Duodenal mucosa (tissue), 2 donors: Measurements from ENCODE around the gene DDX28.
"Not testable (repeated sequence)": the region's sequence is repeated elsewhere in the genome, so short reads cannot be mapped to it uniquely, and the experiment has no call there.

ENCODE experiments used
- H3K27ac ChIP-seq: one replicate; pipeline ENCODE4 v1.7.0; 2013; ENCODE audit warnings: low read depth, low read length
- H3K27me3 ChIP-seq, 2 donors: one replicate each; pipeline ENCODE4 v1.7.0; 2013; ENCODE audit warnings: low read length in 2 of 2, control low read depth in 1 of 2; ENCODE audit not compliant: insufficient read depth in 2 of 2, control insufficient read depth in 1 of 2
- H3K36me3 ChIP-seq, 2 donors: one replicate each; pipeline ENCODE4 v1.7.0; 2013; ENCODE audit warnings: low read length in 2 of 2, control low read depth in 1 of 2; ENCODE audit not compliant: insufficient read depth in 2 of 2, control insufficient read depth in 1 of 2
- H3K4me1 ChIP-seq, 2 donors: one replicate each; pipeline ENCODE4 v1.7.0; 2013; ENCODE audit warnings: low read length in 2 of 2, control low read depth in 1 of 2; ENCODE audit not compliant: insufficient read depth in 2 of 2, control insufficient read depth in 1 of 2
- H3K4me3 ChIP-seq, 2 donors: one replicate each; pipeline ENCODE4 v1.7.0; 2013; ENCODE audit warnings: low read length in 2 of 2, low read depth in 1 of 2
- H3K9ac ChIP-seq, 2 donors: one replicate each; pipeline ENCODE4 v1.7.0; 2013; ENCODE audit warnings: low read length in 2 of 2, low read depth in 1 of 2
- H3K9me3 ChIP-seq, 2 donors: one replicate each; pipeline ENCODE4 v1.7.0; 2013; ENCODE audit warnings: low read length in 2 of 2, control low read depth in 1 of 2; ENCODE audit not compliant: control insufficient read depth in 1 of 2

The DDX28 gene

DNA sequence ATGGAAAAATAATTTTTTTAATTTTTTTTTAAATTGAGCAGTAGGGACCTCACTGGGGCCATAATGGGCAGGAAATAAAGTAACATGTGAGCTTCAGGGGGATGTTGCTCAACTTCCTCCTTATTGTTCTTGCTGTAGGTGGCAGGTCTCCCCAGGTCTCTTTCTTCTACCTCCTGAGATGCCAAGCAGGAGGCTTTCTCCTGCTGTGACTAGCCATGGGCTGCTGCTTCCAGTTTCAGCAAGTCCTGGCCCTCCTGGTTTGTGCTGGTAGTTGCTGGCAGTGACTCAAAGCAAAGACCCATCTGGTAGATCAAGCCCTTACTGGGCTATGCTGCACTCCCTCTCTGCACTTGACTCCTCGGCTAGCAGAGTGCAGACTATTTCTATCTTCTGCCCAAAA is 9.6 kb downstream of the DDX28 start:
- no peak overlapping the region for H3K9ac ChIP-seq
- no peaks in the 10 kb centered on the region for H3K9me3 ChIP-seq
- H3K36me3 ChIP-seq = no peaks in the 10 kb centered on the region
- H3K4me3 ChIP-seq = no peak overlapping the region
- no peaks in the 10 kb centered on the region for H3K4me1 ChIP-seq
- H3K27me3 ChIP-seq = no peaks in the 10 kb centered on the region
- H3K27ac ChIP-seq = no peak overlapping the region

DNA sequence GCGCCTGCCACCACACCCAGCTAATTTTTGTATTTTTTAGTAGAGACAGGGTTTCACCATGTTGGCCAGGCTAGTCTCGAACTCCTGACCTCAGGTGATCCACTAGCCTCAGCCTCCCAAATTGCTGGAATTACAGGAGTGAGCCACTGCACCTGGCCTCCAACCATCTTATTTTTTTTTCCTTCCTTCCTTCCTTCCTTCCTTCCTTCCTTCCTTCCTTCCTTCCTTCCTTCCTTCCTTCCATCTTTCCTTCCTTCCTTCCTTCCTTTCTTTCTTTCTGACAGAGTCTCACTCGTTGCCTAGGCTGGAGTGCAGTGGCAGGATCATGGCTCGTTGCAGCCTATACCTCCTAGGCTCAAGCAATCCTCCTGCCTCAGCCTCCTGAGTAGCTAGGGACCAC is 13.2 kb downstream of the DDX28 start:
- not testable (repeated sequence) for H3K4me1 ChIP-seq, H3K27me3 ChIP-seq, H3K9me3 ChIP-seq, H3K4me3 ChIP-seq, H3K36me3 ChIP-seq, H3K27ac ChIP-seq, H3K9ac ChIP-seq

DNA sequence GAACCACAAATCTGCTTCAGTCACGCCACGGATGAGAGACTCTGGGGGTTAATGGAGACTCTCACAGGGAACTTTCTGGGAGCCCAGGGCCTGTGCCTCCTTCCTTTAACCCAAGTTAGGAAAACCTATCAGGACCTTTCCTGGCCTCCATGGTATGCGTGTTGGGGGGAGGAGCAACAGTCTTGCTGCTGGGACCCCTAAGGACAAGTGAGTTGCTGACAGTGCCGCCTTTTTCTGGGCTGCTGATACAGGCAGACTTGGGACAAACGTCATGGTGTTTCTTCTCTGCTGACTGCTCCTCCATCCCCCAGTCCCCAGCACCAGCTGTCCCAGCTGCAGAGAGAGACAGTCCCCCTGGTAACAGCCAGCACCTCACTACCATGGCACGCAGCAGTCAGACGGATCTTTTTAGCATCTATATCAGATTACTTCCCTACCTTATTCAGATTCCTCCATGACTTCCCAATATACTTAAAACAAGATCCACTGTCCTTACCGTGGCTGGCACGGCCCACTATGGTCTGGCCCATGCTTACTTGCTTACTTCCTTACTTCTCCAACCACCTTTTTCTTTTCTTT is 13.8 kb downstream of the DDX28 start:
- no peaks in the 10 kb centered on the region for H3K36me3 ChIP-seq
- no peak overlapping the region for H3K4me3 ChIP-seq
- H3K27me3 ChIP-seq = no peaks in the 10 kb centered on the region
- no peak overlapping the region for H3K9ac ChIP-seq
- no peaks in the 10 kb centered on the region for H3K9me3 ChIP-seq
- no peak overlapping the region for H3K27ac ChIP-seq
- no peaks in the 10 kb centered on the region for H3K4me1 ChIP-seq

DNA sequence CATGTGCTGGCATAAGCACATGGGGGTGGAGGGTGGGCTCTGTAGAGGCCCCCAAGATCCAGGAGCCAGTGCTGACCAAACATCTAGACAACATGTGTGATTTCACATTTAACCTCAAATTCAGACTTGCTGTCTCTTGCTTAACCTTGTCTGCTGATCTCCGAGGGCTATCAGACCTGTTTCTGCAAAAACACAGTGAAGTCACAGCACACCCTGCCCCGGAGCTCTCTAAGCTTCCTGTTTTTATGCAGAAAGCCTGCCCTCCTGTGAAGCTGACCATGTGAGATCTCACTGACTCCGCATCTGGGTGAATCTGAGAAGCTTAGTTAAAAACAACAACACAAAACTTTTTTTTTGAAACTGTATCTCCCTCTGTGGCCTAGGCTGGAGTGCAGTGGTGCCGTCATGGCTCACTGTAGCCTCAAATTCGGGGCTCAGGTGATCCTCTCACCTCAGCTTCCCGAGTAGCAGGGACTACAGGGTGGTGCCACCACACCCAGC is 17.2 kb downstream of the DDX28 start:
- H3K27me3 ChIP-seq = no peaks in the 10 kb centered on the region
- H3K36me3 ChIP-seq = no peaks in the 10 kb centered on the region
- H3K4me1 ChIP-seq = no peaks in the 10 kb centered on the region
- no peak overlapping the region for H3K9ac ChIP-seq
- peak overlapping the region; percentile 13 for H3K27ac ChIP-seq
- H3K9me3 ChIP-seq = no peaks in the 10 kb centered on the region
- H3K4me3 ChIP-seq = no peak overlapping the region

DNA sequence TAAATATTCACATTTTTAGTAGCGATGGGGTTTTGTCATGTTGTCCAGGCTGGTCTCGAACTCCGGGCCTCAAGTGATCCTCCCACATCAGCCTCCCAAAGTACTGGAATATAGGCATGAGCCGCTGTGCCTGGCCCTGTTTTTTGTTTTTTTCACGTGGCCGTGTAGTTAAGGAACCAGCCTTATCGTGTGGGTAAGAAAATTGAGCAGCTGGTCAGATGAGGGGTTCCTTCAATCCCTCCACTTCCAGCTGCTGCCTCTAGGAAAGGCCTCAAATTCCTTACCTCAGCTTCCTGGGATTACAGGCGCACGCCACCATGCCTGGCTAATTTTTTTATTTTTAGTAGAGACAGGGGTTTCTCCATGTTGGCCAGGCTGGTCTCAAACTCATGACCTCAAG is 17.8 kb downstream of the DDX28 start:
- Histone ChIP-seq H3K36me3 (no peaks in the 10 kb centered on the region), H3K9me3 (no peaks in the 10 kb centered on the region), H3K4me1 (peaks cover 4% of the 10 kb centered on the region in 2 donors), H3K4me3 (no peak overlapping the region), H3K27me3 (no peaks in the 10 kb centered on the region), H3K27ac (no peak overlapping the region), H3K9ac (no peak overlapping the region)

DNA sequence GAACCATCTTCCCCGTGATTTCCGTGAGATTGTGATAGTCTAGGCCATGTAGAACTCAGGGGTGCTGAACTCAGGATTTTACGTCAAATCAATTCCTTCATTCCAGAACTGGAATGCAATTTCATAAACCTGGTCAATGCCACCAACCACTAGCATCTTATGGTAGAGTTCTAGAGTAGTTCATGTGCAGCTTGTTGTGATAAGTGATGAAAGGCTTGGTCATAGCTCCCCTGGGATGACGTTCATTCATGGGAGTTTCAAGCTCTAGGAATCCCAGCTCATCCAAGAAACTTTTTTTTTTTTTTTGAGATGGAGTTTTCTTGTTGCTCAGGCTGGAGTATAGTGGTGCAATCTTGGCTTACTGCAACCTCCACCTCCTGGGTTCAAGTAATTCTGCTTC is 20.0 kb downstream of the DDX28 start:
- Histone ChIP-seq H3K4me3 (no peak overlapping the region), H3K27me3 (no peaks in the 10 kb centered on the region), H3K9ac (no peak overlapping the region), H3K27ac (no peak overlapping the region), H3K36me3 (no peaks in the 10 kb centered on the region), H3K9me3 (no peaks in the 10 kb centered on the region), H3K4me1 (peaks cover 8 to 15% of the 10 kb centered on the region in 2 donors)

DNA sequence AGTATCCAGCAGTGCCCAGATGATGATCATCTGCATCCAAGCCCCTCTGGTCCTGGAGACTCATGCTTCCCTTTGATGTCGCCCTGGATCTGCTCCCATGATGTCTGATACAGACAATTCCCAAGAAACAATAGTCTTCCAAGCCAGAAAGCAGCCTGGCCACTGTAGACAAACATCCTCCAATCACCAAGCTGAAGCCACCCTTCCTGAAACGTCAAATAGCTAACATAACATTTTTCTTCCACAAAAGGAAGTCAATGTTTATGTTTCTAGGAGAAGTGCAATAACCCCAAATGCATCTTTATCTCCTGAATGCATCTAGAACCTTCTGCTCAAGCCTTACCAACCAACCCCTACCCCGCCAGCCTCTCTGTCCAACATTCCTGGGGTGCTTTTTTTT is 22.6 kb downstream of the DDX28 start:
- Histone ChIP-seq H3K27me3 (no peaks in the 10 kb centered on the region), H3K4me3 (peak overlapping the region in 1 of 2 donors; percentile 43), H3K9me3 (no peaks in the 10 kb centered on the region), H3K36me3 (no peaks in the 10 kb centered on the region), H3K9ac (no peak overlapping the region), H3K27ac (peak overlapping the region; percentile 64), H3K4me1 (peaks cover 8 to 15% of the 10 kb centered on the region in 2 donors)

DNA sequence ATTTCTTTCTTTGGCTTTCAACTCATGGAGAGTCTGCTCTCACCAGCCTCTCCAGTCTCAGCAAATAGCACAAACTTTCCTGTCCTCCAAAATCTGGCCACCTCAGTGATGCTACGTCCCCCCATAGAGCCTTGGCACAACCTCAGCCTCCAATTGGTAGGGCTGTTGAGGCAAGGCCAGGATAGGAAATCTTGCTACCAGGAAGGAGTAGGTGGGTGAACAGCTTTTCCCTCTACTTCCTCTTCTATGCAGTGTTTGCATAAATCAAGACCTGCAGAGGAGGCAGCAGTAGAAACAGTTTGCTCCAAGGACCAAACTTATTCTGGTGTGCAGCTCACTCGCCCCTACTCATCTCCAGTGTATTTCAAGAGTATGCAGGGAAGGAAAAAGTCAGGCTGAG is 23.0 kb downstream of the DDX28 start:
- Histone ChIP-seq H3K27me3 (no peaks in the 10 kb centered on the region), H3K27ac (peak overlapping the region; percentile 64), H3K9me3 (no peaks in the 10 kb centered on the region), H3K36me3 (no peaks in the 10 kb centered on the region), H3K9ac (no peak overlapping the region), H3K4me3 (peak overlapping the region; percentile 12 to 43), H3K4me1 (peaks cover 8 to 15% of the 10 kb centered on the region in 2 donors)

DNA sequence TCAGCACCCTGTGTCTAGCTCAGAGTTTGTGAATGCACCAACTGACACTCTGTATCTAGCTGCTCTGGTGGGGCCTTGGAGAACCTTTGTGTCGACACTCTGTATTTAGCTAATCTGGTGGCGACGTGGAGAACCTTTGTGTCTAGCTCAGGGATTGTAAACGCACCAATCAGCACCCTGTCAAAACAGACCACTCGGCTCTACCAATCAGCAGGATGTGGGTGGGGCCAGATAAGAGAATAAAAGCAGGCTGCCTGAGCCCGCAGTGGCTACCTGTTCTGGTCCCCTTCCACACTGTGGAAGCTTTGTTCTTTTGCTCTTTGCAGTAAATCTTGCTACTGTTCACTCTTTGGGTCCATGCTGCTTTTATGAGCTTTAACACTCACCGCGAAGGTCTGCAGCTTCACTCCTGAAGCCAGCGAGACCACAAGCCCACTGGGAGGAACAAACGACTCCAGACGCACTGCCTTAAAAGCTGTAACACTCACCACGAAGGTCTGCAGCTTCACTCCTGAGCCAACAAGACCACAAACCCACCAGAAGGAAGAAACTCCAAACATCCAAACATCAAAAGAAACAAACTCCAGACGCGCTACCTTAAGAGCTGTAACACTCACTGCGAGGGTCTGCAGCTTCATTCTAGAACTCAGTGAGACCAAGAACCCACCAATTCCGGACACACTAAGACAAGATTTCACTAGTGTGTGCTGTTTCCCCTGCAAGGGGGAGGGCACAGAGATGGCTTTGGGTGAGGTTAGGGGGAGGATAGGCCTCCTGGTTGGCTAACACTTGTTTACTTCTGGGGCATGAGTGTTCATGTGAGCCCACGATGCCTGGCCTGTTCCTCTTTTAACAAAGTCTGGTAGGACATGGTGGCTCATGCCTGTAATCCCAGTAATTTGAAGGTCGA is 24.0 kb downstream of the DDX28 start, which contains the start of gene DPEP2:
DPEP2 (minus strand) TSS at position 706 of the 910 bp plus-strand sequence. CDS start 6,272 bp downstream, outside the sequence.
- not testable (repeated sequence) for H3K36me3 ChIP-seq, H3K9me3 ChIP-seq, H3K27me3 ChIP-seq
- H3K27ac ChIP-seq = peak within 1 kb of the TSS; percentile 64
- peaks cover 8 to 16% of the 10 kb centered on the region in 2 donors for H3K4me1 ChIP-seq
- H3K9ac ChIP-seq = peak within 1 kb of the TSS; percentile 12 to 37
- peak within 1 kb of the TSS; percentile 39 to 43 for H3K4me3 ChIP-seq

DNA sequence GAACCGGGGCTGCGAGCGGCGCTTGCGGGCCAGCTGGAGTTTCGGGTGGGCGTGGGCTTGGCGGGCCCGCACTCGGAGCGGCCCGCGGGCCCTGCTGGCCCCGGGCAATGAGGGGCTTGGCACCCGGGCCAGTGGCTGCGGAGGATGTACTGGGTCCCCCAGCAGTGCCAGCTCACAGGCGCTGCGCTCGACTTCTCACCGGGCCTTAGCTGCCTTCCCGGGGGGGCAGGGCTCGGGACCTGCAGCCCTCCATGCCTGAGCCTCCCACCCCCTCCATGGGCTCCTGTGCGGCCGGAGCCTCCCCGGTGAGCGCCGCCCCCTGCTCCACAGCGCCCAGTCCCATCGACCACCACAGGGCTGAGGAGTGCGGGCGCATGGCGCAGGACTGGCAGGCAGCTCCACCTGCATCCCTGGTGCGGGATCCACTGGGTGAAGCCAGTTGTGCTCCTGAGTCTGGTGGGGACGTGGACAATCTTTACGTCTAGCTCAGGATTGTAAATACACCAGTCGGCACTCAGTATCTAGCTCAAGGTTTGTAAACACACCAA is 24.7 kb downstream of the DDX28 start:
- H3K27me3 ChIP-seq, H3K9me3 ChIP-seq, H3K4me3 ChIP-seq, H3K9ac ChIP-seq, H3K27ac ChIP-seq, H3K36me3 ChIP-seq: not testable (repeated sequence)
- H3K4me1 ChIP-seq = peaks cover 15 to 23% of the 10 kb centered on the region in 2 donors
